GM21367 (cell line): ENCODE results near the gene NUDT9.
"Not testable (repeated sequence)": the region's sequence is repeated elsewhere in the genome, so short reads cannot be mapped to it uniquely, and the experiment has no call there.

Experiments
- ATAC-seq: cut with Tn5 transposase; IDR thresholded peaks from one replicate; pipeline ENCODE4 v1.9.1; 2021; ENCODE audit not compliant: unreplicated experiment

NUDT9 gene, protein sequence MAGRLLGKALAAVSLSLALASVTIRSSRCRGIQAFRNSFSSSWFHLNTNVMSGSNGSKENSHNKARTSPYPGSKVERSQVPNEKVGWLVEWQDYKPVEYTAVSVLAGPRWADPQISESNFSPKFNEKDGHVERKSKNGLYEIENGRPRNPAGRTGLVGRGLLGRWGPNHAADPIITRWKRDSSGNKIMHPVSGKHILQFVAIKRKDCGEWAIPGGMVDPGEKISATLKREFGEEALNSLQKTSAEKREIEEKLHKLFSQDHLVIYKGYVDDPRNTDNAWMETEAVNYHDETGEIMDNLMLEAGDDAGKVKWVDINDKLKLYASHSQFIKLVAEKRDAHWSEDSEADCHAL

DNA sequence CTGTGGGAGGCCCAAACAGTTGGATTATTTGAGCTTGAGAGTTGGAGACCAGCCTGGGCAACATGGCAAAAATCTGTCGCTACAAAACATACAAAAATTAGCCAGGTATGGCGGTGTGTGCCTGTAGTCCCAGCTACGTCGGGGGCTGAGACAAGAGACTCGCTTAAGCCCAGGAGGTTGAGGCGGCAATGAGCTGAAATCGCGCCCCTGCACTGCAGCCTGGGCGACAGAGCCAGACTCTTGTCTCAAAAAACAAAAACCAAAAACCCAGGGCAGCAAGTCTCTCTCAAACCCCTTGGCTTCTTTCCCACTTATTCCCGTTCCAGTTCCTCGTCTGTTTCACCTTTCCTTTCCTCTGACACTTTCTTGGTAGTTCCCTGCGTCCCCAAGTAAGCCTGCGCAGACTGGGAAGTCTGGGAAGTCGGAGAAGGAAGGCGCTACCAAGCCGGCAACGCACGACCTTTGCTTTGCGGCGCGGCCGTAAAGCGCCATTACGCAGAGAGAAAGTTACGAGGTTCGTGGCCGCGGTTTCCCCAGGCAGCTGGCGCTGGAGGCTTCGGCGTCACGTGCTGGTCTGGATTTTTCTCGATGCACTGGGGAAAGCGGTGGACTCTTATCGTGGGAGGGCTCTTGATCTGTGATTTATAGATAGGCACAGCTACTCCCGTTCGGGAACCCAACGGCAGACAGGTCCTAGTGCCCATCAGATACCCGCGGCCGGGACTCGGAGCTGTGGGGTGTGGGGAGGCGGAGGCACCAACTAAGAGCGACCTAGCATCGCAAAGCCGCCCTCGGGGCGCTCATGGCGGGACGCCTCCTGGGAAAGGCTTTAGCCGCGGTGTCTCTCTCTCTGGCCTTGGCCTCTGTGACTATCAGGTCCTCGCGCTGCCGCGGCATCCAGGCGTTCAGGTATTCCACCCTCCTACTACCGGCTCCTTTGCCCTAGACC, at the start of gene NUDT9:
Gene NUDT9, plus strand, starts transcription at position 470 of the 949 bp plus-strand sequence. Its CDS starts 333 bp downstream, at position 803.
- ATAC-seq = peak; percentile 84

DNA sequence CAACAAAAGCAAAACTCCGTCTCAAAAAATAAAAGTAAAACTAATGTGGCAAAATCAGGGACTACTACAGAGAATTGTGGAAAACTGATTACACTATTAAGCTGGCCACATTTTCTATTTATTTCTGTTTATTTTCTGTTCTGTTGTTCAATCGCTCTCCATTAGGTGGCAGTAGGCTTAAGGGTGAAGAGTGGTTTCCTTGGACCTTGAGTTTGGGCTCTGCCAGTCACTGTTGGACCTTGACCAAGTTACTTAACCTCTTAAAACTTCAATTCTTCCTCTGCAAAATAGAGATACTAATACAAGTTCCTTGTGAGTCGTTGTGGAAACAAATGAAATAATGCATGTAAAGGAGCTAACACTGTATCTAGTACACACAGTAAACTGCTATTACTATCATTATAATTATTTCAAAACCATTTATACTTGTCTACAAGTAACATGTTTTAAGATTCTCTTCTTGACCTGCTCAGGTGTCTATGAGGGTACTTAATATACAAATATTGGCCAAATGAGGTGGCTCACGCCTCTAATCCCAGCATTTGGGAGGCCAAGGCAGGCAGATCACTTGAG, 46.6 kb upstream of the NUDT9 start:
- ATAC-seq = no peak

DNA sequence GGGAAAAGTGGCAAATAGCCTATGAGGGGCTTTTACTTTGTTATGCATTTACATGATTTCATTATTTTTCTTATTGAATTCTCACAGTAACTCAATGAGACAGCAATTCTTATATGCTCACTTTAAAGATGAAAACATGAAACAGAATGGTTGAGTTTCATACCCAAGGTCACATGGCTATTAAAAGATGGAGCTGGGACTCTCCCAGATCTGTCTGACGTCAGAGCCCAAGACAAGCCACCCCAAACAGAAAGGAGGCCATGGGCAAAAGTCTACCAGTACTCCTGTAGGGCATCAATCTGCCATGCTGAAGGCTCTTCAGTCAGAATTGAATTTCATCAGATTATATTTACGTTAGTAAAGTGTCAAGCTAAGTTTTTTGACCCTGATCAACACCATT, 44.6 kb upstream of the NUDT9 start:
- ATAC-seq = no peak

DNA sequence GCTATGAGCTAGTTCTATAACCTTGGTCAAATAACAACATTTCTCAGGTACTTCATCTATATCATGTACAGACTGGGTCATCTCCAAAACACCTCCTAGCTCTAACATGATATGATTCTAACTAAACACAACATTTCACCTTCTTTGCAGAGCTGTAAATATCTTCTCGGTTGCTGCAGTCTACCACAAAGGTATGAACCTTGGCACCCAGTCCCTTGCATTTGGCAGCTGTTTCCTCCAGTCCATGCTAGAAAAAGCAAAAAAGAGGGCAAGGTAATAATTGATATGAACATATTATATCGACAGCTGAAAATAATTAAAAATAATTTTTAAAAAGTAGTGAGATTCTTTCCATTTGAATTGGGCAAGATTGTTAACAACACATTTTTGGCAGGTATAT, 40.3 kb upstream of the NUDT9 start:
- ATAC-seq = no peak

DNA sequence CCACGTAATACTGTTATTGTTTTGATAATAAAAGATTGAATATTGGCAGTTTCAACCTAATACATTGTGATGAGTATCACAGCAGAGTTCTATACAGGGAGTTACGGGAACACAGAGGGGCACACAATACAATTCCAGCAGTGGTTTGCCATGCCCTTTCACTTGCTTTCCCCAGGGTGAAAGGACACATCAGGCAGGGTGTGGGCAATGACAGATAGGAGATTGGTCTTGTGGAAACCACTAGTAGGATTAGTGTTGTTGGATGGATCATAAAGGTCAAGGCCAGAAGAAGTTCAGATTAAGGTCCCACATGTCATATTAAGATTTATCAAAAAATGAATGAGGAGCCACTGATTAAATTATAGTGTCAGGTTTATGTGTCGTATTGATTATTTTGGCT, 39.4 kb upstream of the NUDT9 start:
- no peak for ATAC-seq

DNA sequence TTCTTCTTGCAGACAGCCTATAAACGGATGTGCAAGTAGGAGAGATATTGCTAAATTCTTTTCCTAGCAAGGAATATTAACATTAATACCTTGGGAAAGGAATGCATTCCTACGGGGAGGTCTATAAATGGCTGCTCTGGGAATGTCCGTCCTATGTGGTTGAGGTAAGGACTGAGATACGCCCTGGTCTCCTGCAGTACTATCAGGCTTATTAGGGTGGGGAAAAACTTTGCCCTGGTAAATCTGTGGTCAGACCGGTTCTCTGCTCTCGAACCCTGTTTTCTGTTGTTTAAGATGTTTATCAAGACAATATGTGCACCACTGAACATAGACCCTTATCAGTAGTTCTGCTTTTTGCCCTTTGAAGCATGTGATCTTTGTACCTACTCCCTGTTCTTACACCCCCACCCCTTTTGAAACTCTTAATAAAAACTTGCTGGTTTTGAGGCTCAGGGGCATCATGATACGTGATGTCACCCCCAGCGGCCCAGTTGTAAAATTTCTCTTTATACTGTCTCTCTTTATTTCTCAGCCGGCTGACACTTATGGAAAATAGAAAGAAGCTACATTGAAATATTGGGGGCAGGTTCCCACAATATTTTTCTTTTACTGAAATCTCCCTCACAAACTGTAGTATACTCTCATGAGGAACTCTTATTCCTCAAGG, 37.8 kb upstream of the NUDT9 start:
- ATAC-seq = not testable (repeated sequence)

DNA sequence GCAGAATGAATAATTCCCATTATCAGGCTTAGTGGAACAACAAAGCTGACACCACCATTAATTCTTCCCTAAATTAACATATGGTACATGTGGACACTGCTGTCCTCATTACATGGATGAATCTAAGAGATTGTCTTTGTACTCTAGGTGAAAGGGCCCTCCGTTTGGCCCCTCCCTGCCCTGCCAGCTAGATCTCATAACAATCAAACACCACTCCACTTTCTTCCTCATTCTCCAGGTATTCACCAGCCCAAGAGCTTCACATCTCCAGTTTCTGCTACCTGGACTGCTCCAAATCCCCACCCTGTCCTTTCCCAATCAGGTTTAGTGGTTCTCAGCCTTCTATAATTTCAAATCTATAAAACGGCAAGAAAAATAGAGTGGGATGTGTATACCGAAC, 35.1 kb upstream of the NUDT9 start:
- no peak for ATAC-seq

DNA sequence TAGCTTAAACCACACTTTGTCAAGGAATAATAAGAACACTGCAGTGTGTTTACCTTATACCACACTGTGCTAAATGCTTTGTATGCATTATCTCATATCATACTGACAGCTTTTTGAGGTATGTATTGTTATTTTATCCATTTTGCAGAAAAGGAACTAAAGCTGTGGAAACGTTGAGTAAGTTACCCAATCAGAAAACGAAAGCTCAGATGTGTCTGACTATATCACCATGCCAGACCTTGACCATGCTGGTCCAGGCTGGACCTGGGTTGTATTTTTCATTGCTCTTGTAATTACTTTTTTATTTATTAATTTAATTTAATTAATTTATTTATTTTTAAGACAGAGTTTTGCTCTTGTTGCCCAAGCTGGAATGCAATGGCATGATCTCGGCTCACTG, 33.5 kb upstream of the NUDT9 start:
- no peak for ATAC-seq

DNA sequence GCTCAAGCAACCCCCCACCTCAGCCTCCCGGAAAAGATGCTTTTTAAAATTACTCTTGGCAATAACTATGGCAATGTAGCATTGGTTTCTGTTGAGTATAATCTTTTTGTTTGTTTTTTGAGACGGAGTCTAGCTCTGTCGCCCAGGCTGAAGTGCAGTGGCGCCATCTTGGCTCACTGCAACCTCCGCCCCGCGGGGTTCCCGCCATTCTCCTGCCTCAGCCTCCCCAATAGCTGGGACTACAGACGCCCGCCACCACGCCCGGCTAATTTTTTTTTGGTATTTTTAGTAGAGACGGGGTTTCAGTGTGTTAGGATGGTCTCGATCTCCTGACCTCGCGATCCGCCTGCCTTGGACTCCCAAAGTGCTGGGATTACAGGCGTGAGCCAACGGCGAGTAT, 32.3 kb upstream of the NUDT9 start:
- not testable (repeated sequence) for ATAC-seq

DNA sequence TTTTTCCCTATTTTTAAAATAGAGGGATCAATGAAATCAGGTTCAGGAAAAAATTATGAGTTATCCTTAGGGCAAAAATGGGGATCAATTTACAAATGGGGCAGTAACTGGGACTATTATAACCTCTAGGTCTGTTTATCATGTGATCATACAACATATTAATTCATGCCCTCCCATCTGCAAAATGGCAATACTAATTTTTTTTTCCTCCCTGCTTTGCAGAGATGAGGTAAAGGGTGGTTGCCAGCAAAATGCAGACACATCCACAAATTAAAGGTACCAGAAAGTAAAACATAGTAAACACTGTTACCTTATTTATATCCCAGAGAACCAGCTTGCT, 31.9 kb upstream of the NUDT9 start:
- ATAC-seq = no peak

DNA sequence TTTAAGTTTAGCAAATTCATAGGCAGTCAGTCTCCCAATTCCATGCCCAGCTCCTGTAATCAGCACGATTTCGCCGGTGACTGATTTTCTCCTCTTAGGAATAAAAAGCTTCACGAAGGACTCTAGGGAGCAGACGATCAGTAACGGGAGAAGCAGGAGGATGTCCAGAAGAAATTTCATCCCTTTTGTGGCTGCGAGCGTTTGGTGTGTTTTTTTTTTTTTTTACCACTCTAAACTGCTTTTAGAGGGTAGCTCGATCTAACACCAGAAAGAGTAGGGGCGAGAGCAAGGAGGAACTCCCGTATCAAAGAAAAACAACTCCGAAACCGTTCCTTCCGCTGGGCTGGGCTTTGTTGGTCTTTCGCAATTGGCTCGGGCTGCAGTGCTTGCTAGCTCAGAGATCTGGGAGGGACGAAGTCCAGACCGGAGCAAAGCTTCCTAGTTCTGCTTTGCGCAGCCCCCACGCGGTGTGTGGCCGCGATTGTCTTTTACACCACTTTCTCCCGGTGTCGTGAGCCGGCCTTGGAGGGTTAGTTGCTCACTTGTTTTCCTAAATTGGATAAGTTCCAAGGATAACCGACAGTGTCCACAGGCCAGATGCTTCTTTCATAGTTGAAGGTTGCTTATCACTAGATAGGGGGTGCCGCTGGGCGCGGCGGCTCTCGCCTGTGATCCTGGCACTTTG, 31.3 kb upstream of the NUDT9 start, which contains the start of gene HSD17B11:
Gene HSD17B11, minus strand, starts transcription at position 298 of the 685 bp plus-strand sequence. Its CDS starts 118 bp downstream, at position 180.
- peak; percentile 99 for ATAC-seq

DNA sequence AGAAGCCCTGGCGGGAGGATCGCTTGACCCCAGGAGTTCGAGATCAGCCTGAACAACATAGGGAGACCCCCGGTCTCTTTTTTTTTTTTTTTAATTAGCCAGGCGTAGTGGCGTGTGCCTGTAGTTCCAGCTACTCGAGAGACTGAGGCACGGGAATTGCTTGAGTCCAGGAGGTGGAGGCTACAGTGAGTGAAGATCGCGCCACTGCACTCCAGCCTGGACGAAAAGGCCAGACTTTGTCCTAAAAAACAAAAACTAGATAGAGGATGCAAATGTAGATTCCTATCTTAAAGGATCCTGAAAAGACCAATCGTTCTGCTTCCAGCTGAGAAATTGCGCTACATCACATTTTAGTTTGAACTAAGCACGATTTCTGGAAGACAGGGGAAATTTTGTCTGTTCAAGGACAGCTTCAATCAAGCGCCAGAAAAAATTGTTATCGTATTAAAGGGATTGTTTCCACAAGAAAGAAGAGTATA, 30.8 kb upstream of the NUDT9 start:
- no peak for ATAC-seq

DNA sequence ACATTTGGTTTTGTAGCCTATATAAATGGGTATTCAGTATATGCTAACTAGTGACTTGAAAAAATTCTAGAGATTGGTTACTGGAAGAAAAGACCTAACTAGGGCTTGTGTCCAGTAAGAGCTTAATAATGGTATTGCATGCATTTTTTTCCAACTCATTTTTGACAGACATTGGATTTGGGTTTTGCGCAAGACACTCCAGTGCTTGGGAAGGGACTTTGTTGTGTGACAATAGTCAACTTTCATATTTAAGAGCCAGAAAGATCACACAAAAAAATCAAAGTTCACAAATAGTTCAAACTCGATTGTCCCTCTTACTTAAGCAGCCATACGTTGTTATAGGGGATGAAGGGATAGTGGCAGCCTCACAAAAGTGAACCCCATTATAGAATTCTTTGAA, 30.2 kb upstream of the NUDT9 start:
- no peak for ATAC-seq

DNA sequence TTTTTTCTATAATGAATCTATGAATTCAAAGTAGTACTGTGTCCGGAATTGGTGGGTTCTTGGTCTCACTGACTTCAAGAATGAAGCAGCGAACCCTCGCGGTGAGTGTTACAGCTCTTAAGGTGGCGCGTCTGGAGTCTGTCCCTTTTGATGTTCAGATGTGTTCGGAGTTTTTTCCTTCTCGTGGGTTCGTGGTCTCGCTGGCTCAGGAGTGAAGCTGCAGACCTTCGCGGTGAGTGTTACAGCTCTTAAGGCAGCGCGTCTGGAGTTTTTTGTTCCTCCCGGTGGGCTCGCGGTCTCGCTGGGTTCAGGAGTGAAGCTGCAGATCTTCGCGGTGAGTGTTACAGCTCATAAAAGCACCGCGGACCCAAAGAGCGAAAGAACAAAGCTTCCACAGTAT, 27.3 kb upstream of the NUDT9 start:
- not testable (repeated sequence) for ATAC-seq

DNA sequence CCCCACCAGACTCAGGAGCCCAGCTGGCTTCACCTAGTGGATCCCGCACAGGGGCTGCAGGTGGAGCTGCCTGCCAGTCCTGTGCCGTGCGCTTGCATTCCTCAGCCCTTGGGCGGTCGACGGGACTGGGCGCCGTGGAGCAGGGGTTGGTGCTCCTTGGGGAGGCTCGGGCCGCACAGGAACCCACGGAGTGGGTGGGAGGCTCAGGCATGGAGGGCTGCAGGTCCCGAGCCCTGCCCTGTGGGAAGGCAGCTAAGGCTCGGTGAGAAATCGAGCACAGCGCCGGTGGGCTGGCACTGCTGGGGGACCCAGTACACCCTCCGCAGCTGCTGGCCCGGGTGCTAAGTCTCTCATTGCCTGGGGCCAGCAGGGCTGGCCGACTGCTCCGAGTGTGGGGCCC, 26.5 kb upstream of the NUDT9 start:
- not testable (repeated sequence) for ATAC-seq

DNA sequence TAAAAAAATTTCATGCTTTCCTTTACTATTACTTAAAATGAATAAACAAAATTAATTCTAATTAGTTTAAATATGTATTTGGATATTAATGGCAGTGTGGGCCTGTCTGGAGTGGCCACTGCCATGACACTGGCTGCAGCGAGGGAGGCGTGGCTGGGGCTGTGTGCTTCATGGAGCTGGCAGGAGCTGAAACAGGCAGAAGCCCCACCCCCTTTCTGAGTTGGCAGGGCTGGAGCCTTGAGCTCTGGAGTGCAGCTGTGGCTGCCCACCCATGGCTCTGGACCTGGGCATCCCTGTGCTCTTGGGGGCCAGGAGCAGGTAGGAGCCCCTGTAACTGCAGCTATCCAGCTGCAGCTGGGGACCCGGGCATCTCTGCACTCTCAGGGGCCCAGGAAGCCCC, 23.2 kb upstream of the NUDT9 start:
- no peak for ATAC-seq

DNA sequence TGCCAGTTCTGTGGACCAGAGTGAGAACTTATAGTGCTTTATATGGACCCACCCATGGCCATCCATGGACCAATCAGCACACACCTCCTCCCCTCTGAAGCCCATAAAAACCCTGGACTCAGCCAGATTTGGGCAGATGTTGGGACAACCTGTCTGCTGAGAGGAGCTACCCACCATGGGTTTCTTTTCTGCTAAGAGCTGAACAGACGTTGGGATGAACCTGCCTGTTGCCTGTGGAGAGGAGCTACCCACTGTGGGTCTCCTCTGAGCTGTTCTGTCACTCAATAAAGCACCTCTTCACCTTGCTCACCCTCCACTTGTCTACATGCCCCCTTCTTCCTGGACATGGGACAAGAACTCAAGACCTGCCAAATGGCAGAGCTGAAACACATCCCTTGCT, 22.4 kb upstream of the NUDT9 start:
- no peak for ATAC-seq

DNA sequence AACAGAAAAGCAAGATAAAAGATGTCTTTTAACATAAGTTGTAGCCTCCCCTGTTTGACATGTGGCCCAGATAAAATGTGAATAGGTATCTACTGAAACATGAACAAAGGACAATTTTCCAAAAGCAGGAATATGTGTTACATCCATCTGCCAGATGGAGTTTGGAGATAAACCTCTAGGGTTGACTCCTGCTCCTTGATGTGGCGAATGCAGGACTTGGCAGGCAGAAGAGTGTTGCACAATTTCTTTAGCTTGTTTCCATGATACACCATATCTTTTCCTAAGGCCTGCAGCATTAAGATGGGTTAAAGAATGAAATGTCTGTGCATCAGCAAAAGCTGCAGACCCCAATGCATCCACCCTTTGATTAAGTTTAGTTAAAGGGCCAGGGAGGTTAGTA, 18.6 kb upstream of the NUDT9 start:
- ATAC-seq = not testable (repeated sequence)

DNA sequence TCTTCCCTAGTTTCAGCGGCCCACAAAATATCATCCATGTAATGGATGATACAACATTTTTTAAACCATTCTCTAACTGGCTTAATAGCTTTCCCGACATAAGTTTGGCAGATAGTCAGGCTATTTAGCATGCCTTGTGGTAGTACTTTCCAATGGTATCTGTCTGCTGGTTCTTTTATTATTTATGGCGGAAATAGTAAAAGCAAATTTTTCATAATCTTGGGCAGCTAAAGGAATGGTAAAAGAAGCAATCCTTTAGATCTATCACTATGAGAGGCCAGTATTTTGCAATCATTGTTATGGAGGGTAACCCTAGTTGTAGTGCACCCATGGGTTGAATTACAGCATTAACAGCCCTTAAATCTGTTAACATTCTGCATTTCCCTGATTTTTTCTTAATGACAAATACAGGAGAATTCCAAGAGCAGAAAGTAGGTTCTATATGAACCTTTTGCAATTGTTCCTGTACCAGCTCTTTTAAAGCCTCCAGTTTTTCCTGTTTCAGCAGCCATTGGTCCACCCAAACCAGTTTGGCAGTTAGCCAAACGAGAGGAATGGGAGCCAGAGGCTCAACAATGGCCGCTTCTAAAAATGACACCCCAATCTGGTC, 17.1 kb upstream of the NUDT9 start:
- ATAC-seq = no peak

DNA sequence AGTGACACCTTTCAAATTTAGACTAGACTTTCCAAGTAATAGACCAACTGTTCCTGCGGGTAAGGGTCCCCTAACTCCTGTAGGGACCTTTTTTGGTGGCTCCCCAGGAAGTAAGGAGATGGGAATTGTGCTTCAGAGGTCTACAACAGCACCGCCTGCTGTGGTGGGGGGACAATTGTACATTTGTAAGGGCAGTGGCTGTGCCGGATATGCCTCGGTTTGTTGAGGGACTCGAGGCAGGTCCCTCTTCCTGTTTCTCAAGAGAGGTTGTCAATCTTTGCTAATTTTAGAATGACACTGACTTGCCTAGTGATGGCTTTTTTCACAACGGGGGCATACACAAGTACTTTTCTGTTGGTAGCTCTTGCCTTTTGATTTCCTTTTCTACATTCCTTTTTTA, 15.9 kb upstream of the NUDT9 start:
- ATAC-seq = no peak
